GM10847 (cell line): Measurements from ENCODE around the gene SIX3.

Experiments
- POLR2A ChIP-seq: IDR thresholded peaks from 2 replicates; pipeline ENCODE4 v1.6.1; 2011; ENCODE audit not compliant: insufficient read length; ENCODE audit errors: extremely low read depth

SIX3 gene

GRCh38 chr2:44956843-44957242 lies 15.3 kb downstream of the SIX3 start:
- no peak for TF ChIP-seq POLR2A

- TF ChIP-seq POLR2A: no peak
These were observed 16.3 kb downstream of the SIX3 start for GRCh38 chr2:44957656-44958327.

- no peak for TF ChIP-seq POLR2A
These were observed 18.4 kb downstream of the SIX3 start for GRCh38 chr2:44959855-44960254.

- no peak for TF ChIP-seq POLR2A
These were observed 19.4 kb downstream of the SIX3 start for GRCh38 chr2:44960871-44961270.

GRCh38 chr2:44962176-44962695 lies 20.7 kb downstream of the SIX3 start:
- TF ChIP-seq POLR2A: no peak

GRCh38 chr2:44964752-44965236 lies 23.3 kb downstream of the SIX3 start:
- no peak for TF ChIP-seq POLR2A

- no peak for TF ChIP-seq POLR2A
These were observed 24.2 kb downstream of the SIX3 start for GRCh38 chr2:44965684-44966083.

- TF ChIP-seq POLR2A: no peak
These were observed 25.6 kb downstream of the SIX3 start for GRCh38 chr2:44967056-44967455.

GRCh38 chr2:44967727-44968432 lies 26.4 kb downstream of the SIX3 start:
- no peak for TF ChIP-seq POLR2A

- TF ChIP-seq POLR2A: no peak
These were observed 28.4 kb downstream of the SIX3 start for GRCh38 chr2:44969936-44970335.

GRCh38 chr2:44970846-44971450 lies 29.4 kb downstream of the SIX3 start:
- TF ChIP-seq POLR2A: no peak

- TF ChIP-seq POLR2A: no peak
These were observed 31.5 kb downstream of the SIX3 start for GRCh38 chr2:44972771-44973535.

GRCh38 chr2:44974064-44974715 lies 32.7 kb downstream of the SIX3 start:
- no peak for TF ChIP-seq POLR2A

- TF ChIP-seq POLR2A: no peak
These were observed 34.3 kb downstream of the SIX3 start for GRCh38 chr2:44975571-44976450.
